Measurements from ENCODE around the gene SENP8.
A peak's percentile ranks its signal among the peaks of the same experiment; 100 is the strongest.
"Not testable (repeated sequence)": the region's sequence is repeated elsewhere in the genome, so short reads cannot be mapped to it uniquely, and the experiment has no call there.

SENP8 gene

GRCh38 chr15:72118017-72118978 is at the start of gene SENP8, which contains the start of gene MYO9A:
TSS of gene SENP8 (plus strand) at chr15:72118403. CDS start at chr15:72139624, 21,221 bp downstream.
TSS of gene MYO9A (minus strand) at chr15:72118150. CDS start at chr15:72046563, 71,587 bp downstream.
- Mint-ChIP-seq H3K36me3 (no peaks in the 10 kb centered on the region), H3K4me1 (peaks cover 35% of the 10 kb centered on the region), H3K4me3 (peak within 1 kb of the TSS; percentile 92), H3K27ac (peak within 1 kb of the TSS; percentile 97), H3K9me3 (no peaks in the 10 kb centered on the region)
- peak; percentile 96 to 98 for DNase-seq (ENCODE audit: low spot score in 2 of 2)
- peak; percentile 79 for ATAC-seq

GRCh38 chr15:72068856-72069255 is 49.3 kb upstream of the SENP8 start:
- no peak overlapping the region for H3K4me3 Mint-ChIP-seq
- no peak for DNase-seq (ENCODE audit: low spot score in 2 of 2)
- no peak for ATAC-seq
- no peak overlapping the region for H3K27ac Mint-ChIP-seq
- peaks cover 10% of the 10 kb centered on the region for H3K4me1 Mint-ChIP-seq
- no peaks in the 10 kb centered on the region for H3K36me3 Mint-ChIP-seq
- H3K9me3 Mint-ChIP-seq: no peaks in the 10 kb centered on the region

- Mint-ChIP-seq H3K36me3 (no peaks in the 10 kb centered on the region), H3K4me3 (no peak overlapping the region), H3K27ac (no peak overlapping the region), H3K4me1 (peaks cover 10% of the 10 kb centered on the region), H3K9me3 (no peaks in the 10 kb centered on the region)
- DNase-seq (ENCODE audit: low spot score in 2 of 2) (no peak), ATAC-seq (no peak)
Observed at GRCh38 chr15:72070817-72071447, 47.3 kb upstream of the SENP8 start.

- H3K4me3 Mint-ChIP-seq; DNase-seq (ENCODE audit: low spot score in 2 of 2); H3K36me3 Mint-ChIP-seq; H3K4me1 Mint-ChIP-seq; ATAC-seq; H3K9me3 Mint-ChIP-seq; H3K27ac Mint-ChIP-seq: not testable (repeated sequence)
Observed at GRCh38 chr15:72071448-72071825, 46.8 kb upstream of the SENP8 start.

GRCh38 chr15:72074335-72075060 is 43.7 kb upstream of the SENP8 start:
- Mint-ChIP-seq H3K27ac (no peak overlapping the region), H3K9me3 (no peaks in the 10 kb centered on the region)

GRCh38 chr15:72077950-72078349 is 40.3 kb upstream of the SENP8 start:
- ATAC-seq: no peak
- peaks cover 9% of the 10 kb centered on the region for H3K36me3 Mint-ChIP-seq
- DNase-seq (ENCODE audit: low spot score in 2 of 2): no peak
- H3K27ac Mint-ChIP-seq: peak overlapping the region; percentile 58
- H3K4me1 Mint-ChIP-seq: peaks cover 21% of the 10 kb centered on the region
- H3K4me3 Mint-ChIP-seq: no peak overlapping the region
- no peaks in the 10 kb centered on the region for H3K9me3 Mint-ChIP-seq

More at GRCh38 chr15:72074335-72075060, 43.7 kb upstream of the SENP8 start:
- ATAC-seq: no peak
- Mint-ChIP-seq H3K4me3 (no peak overlapping the region), H3K36me3 (peaks cover 9% of the 10 kb centered on the region), H3K4me1 (peaks cover 30% of the 10 kb centered on the region)
- no peak for DNase-seq (ENCODE audit: low spot score in 2 of 2)

GRCh38 chr15:72078887-72079286 is 39.3 kb upstream of the SENP8 start:
- Mint-ChIP-seq H3K4me1 (peaks cover 21% of the 10 kb centered on the region), H3K36me3 (peaks cover 9% of the 10 kb centered on the region), H3K9me3 (peaks cover 6% of the 10 kb centered on the region), H3K27ac (peak overlapping the region; percentile 58), H3K4me3 (no peak overlapping the region)
- no peak for DNase-seq (ENCODE audit: low spot score in 2 of 2)
- ATAC-seq: peak; percentile 98

- Mint-ChIP-seq H3K36me3 (peaks cover 6% of the 10 kb centered on the region), H3K4me3 (no peak overlapping the region), H3K4me1 (peaks cover 21% of the 10 kb centered on the region), H3K27ac (no peak overlapping the region), H3K9me3 (peaks cover 6% of the 10 kb centered on the region)
- no peak for ATAC-seq
- DNase-seq (ENCODE audit: low spot score in 2 of 2): no peak
Observed at GRCh38 chr15:72082176-72082575, 36.0 kb upstream of the SENP8 start.

- ATAC-seq (no peak), DNase-seq (ENCODE audit: low spot score in 2 of 2) (no peak)
- Mint-ChIP-seq H3K4me1 (no peaks in the 10 kb centered on the region), H3K27ac (no peak overlapping the region), H3K9me3 (peaks cover 6% of the 10 kb centered on the region), H3K36me3 (no peaks in the 10 kb centered on the region), H3K4me3 (no peak overlapping the region)
Observed at GRCh38 chr15:72086010-72086697, 32.0 kb upstream of the SENP8 start.

- Mint-ChIP-seq H3K9me3 (peaks cover 6% of the 10 kb centered on the region), H3K27ac (no peak overlapping the region), H3K4me1 (no peaks in the 10 kb centered on the region), H3K36me3 (no peaks in the 10 kb centered on the region), H3K4me3 (no peak overlapping the region)
- ATAC-seq: no peak
- no peak for DNase-seq (ENCODE audit: low spot score in 2 of 2)
Observed at GRCh38 chr15:72086920-72087648, 31.1 kb upstream of the SENP8 start.

GRCh38 chr15:72092006-72092405 is 26.2 kb upstream of the SENP8 start:
- DNase-seq (ENCODE audit: low spot score in 2 of 2) (no peak), ATAC-seq (no peak)
- Mint-ChIP-seq H3K4me1 (peaks cover 5% of the 10 kb centered on the region), H3K27ac (no peak overlapping the region), H3K36me3 (no peaks in the 10 kb centered on the region), H3K9me3 (no peaks in the 10 kb centered on the region), H3K4me3 (no peak overlapping the region)

GRCh38 chr15:72092691-72093090 is 25.5 kb upstream of the SENP8 start:
- DNase-seq (ENCODE audit: low spot score in 2 of 2) (no peak), ATAC-seq (no peak)
- Mint-ChIP-seq H3K4me1 (peaks cover 5% of the 10 kb centered on the region), H3K27ac (no peak overlapping the region), H3K4me3 (no peak overlapping the region), H3K9me3 (no peaks in the 10 kb centered on the region), H3K36me3 (no peaks in the 10 kb centered on the region)

- DNase-seq (ENCODE audit: low spot score in 2 of 2) (no peak), ATAC-seq (no peak)
- H3K9me3 Mint-ChIP-seq: no peaks in the 10 kb centered on the region
- H3K4me1 Mint-ChIP-seq: peaks cover 5% of the 10 kb centered on the region
- H3K4me3 Mint-ChIP-seq: no peak overlapping the region
- no peak overlapping the region for H3K27ac Mint-ChIP-seq
- H3K36me3 Mint-ChIP-seq: no peaks in the 10 kb centered on the region
Observed at GRCh38 chr15:72096796-72097195, 21.4 kb upstream of the SENP8 start.

- no peak for DNase-seq (ENCODE audit: low spot score in 2 of 2)
- Mint-ChIP-seq H3K9me3 (no peaks in the 10 kb centered on the region), H3K4me3 (no peak overlapping the region), H3K36me3 (no peaks in the 10 kb centered on the region), H3K4me1 (peaks cover under 1% of the 10 kb centered on the region), H3K27ac (no peak overlapping the region)
- ATAC-seq: no peak
Observed at GRCh38 chr15:72098040-72098439, 20.2 kb upstream of the SENP8 start.

Data from stimulated activated effector memory CD8-positive, alpha-beta T cell treated with anti-CD3 and anti-CD28 coated beads, Interleukin-12 subunit alpha, Interleukin-12 subunit beta, amount 100 ng/mL, for 72 hours (primary cell).